Nucleus accumbens (tissue), 56 donors: ENCODE results near the gene RGS14.

Source experiments
- DNase-seq, 56 donors: peaks; one replicate each; lab custom pipeline; 2025; lab: John Stamatoyannopoulos, UW

RGS14 gene

GRCh38 chr5:177362610-177363507 lies 5.1 kb downstream of the RGS14 start:
- peak in 39 of 56 donors; percentile 17 to 87 (median 62) for DNase-seq

- DNase-seq: no peak
These were observed 5.8 kb downstream of the RGS14 start for GRCh38 chr5:177363565-177363964.

DNA sequence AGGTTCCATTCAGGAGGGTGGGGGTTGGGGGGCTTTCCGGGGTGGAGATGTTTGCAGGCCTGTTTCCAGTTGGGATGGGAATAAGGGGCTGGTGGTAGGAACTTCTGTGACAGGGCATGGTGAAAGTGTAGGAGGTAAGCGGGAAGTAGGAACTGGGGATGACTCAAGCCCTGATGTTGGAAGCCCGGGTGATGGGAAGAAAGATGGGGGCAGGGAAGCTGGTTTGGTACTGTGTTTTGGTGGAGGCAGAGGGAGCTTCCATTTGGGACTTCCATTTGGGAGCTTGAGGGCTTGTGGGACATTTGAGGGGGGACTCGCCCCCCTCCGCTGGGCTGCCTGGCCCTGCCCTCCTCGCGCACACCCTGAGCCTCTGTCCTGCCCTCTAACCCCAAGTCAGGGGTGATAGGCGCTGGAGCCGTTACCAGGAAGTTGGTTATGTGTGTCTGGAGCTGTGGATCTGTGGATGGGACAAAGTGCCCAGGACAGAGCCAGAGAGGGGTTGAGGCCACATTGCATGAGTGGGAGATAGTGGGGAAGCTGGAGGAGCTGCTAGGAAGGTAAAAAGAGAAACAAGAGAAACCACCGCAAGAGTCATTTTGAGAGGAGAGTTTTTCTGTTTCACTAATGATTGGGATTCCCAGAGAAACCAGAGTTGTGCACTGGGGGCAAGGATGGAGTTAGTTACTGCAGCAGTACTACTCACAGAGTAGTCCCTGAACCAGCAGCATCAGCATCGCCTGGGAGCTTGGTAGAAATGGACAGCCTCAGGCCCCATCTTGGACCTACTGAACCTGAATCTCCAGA lies 6.6 kb downstream of the RGS14 start:
- peak in 8 of 56 donors; percentile 15 to 63 (median 29) for DNase-seq

- no peak for DNase-seq
These were observed 8.3 kb downstream of the RGS14 start for GRCh38 chr5:177365845-177366527.

DNA sequence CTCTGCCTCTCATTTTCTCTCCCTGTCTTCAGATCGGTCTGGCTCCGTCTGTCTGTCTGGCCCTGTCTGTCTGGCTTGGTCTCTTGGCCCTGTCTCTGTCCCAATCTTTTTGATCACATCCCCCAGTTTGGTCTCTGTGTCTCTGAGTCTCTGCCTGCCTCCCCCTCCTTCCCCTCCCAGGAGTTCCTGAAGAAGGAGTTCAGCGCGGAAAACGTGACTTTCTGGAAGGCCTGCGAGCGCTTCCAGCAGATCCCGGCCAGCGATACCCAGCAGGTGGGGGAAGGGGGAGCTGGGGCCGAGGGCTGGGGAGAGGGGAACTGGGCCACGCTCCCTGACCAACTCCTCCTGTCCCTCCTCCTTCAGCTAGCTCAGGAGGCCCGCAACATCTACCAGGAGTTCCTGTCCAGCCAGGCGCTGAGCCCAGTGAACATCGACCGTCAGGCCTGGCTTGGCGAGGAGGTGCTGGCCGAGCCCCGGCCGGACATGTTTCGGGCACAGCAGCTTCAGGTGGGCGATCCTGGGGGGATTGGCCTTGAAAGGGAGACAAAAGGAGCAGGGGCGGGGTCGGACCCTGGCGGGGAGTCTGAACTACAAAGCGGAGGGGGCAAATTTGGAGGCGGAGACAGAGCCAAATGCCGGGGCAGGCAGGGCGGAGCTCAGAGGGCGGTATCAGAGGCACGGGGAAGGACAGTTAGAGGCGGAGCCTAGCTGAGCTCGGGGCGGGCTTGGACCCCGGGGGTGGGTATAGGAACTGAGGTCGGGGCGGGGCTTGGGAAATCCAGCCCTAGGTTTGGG lies 9.0 kb downstream of the RGS14 start:
- peak in 25 of 56 donors; percentile 10 to 75 (median 40) for DNase-seq

DNA sequence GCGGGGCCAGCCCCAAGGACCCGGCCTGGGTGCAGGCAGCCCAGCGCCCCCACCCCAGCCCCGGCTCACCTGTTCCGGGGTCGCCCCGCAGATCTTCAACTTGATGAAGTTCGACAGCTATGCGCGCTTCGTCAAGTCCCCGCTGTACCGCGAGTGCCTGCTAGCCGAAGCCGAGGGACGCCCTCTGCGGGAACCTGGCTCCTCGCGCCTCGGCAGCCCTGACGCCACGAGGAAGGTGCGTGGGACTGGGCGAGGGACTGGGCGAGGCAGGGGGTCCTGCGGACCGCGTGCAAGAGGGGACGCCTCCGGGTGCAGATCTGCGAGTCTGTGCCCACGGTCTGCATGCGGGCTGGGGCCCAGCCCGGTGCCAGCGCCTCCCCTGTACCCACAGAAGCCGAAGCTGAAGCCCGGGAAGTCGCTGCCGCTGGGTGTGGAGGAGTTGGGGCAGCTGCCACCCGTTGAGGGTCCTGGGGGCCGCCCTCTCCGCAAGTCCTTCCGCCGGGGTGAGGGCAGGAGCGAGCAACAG lies 9.7 kb downstream of the RGS14 start:
- no peak for DNase-seq

- DNase-seq: no peak
These were observed 10.5 kb downstream of the RGS14 start for GRCh38 chr5:177367981-177368868.

DNA sequence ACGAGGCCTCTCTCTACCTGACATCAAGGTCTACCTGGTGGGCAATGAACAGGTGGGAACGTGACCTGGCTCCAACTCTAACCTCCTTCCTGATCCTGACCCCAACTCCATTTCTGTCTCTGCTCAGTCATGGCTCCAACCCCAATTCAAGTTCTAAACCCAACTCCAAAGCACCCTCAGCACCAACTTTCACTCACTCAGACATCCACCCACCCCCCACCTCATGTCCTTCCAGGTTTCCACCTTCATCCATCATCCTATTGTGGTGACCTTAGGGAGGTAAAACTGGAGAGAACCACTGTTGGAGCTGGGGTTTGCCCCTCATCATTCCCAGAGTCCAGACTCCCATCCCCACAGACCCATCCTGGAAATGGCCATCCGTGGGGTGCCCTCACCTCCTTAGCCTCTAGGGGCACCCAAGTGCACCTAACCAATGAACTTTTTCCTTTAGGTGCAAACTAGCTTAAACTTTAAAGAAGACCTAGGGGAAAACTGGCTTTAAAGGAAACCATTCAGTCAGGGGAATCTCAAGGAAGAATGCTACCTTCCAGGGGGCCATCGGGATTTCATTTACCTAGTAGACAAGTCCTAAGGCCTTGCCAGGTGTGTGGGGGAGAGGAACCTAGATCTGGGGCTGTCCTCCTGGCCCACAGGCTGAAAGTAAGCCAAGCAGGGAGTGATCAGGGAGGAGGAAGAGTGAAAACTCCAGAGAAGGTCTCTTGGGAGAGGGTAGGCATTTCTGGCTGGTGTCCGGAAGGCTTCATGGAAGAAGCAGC lies 11.3 kb downstream of the RGS14 start:
- no peak for DNase-seq

- no peak for DNase-seq
These were observed 12.1 kb downstream of the RGS14 start for GRCh38 chr5:177369645-177370440.

GRCh38 chr5:177370488-177371119 lies 12.9 kb downstream of the RGS14 start:
- peak in 19 of 56 donors; percentile 10 to 72 (median 30) for DNase-seq

- DNase-seq: no peak
These were observed 13.7 kb downstream of the RGS14 start for GRCh38 chr5:177371120-177372033.

DNA sequence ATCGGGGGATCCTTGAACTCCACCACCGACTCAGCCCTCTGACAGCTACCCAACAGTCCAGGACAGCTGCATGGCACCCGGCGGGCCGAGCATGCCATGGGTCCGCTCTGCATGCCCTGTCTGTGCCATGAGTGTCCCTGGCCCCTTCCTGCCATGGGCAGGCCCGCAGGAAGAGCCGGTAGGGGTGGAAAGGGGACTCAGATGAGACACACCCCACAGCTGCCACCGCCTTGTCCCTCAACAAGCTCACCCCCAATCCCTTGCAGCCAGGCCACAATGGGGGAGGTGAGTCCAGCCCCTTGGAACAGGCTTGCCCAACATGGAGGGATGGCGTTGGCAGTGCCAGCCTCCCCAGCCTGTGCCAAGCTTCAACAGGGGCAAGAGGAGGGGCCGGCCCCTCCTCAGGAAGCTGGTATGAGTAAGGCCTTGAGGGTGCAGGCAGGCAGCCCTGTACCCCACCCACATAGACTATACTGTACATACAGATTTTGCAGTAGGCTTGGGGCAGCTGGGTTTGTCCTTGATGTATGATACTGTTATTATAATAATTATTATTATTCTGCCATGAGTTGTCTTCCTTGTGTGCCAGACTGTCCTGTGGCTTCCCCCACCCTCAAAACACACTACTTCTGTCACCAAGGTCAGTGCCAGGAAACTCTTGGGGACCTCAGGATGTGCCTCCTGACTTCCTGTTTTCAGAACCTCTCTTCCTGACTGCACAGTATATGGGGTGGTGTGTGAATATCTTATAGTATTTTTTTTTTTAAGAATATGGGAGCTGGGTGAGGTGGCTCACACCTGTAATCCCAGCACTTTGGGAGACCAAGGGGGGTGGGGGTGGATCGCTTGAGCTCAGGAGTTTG lies 14.5 kb downstream of the RGS14 start:
- no peak for DNase-seq

GRCh38 chr5:177372910-177373309 lies 15.2 kb downstream of the RGS14 start:
- DNase-seq: no peak

GRCh38 chr5:177373806-177374205 lies 16.1 kb downstream of the RGS14 start:
- DNase-seq: no peak

GRCh38 chr5:177374211-177374610 lies 16.5 kb downstream of the RGS14 start:
- no peak for DNase-seq
